Subcutaneous adipose tissue (tissue), 4 donors: ENCODE measurements around the gene RAD51B. TPM values are rescaled to one million over a fixed set of nuclear protein-coding genes. Genes with fewer than 3 reads are reported as not detected.

Experiments
- CTCF ChIP-seq: fragments of 450-650 bp; IDR thresholded peaks from one replicate; pipeline ENCODE4 v1.5.1; 2016; ENCODE audit warnings: low read depth, mild to moderate bottlenecking, control low read depth, antibody characterized with exemption, moderate library complexity
- total RNA-seq, 4 donors: library from RNA; depleted of rRNA; stranded (reverse); fragments of >200 nt; gene quantifications; one replicate each; pipeline ENCODE4 v1.1.0, GENCODE V29; 2016

Gene RAD51B
- total RNA-seq, 4 donors from 2014 or later, result 9.7 to 24.1 (median 16.7) TPM

- TF ChIP-seq CTCF, result no peak
Observed at GRCh38 chr14:68463299-68463698, 643.7 kb downstream of the RAD51B start.

GRCh38 chr14:68463705-68464374 is 644.3 kb downstream of the RAD51B start:
- no peak for TF ChIP-seq CTCF

- TF ChIP-seq CTCF, result no peak
Observed at GRCh38 chr14:68464711-68465110, 645.1 kb downstream of the RAD51B start.

GRCh38 chr14:68466491-68466977 is 647.0 kb downstream of the RAD51B start:
- no peak for TF ChIP-seq CTCF

- TF ChIP-seq CTCF, result no peak
Observed at GRCh38 chr14:68467425-68467824, 647.8 kb downstream of the RAD51B start.

GRCh38 chr14:68468437-68469207 is 649.0 kb downstream of the RAD51B start:
- no peak for TF ChIP-seq CTCF

- no peak for TF ChIP-seq CTCF
Observed at GRCh38 chr14:68469208-68469713, 649.7 kb downstream of the RAD51B start.
